ENCODE measurements around the gene ANKRD33.

The ANKRD33 gene

GRCh38 chr12:51901881-51902280 is 14.0 kb downstream of the ANKRD33 start:
- DNase-seq (ENCODE audit: low read depth) = no peak

GRCh38 chr12:51904951-51905470 is 17.1 kb downstream of the ANKRD33 start:
- DNase-seq (ENCODE audit: low read depth) = peak; percentile 79

GRCh38 chr12:51905471-51906429 is 17.8 kb downstream of the ANKRD33 start:
- peak; percentile 56 for DNase-seq (ENCODE audit: low read depth)

- DNase-seq (ENCODE audit: low read depth) = no peak
These were observed 18.7 kb downstream of the ANKRD33 start for GRCh38 chr12:51906430-51907082.

- DNase-seq (ENCODE audit: low read depth) = no peak
These were observed 19.4 kb downstream of the ANKRD33 start, which contains the start of gene ACVRL1 for GRCh38 chr12:51907083-51907855. Gene ACVRL1, plus strand, starts transcription at chr12:51907504. Its CDS starts 4,971 bp downstream, at chr12:51912475.

- no peak for DNase-seq (ENCODE audit: low read depth)
These were observed 20.0 kb downstream of the ANKRD33 start for GRCh38 chr12:51907856-51908425.

- no peak for DNase-seq (ENCODE audit: low read depth)
These were observed 21.1 kb downstream of the ANKRD33 start for GRCh38 chr12:51908876-51909592.

GRCh38 chr12:51910168-51910567 is 22.3 kb downstream of the ANKRD33 start:
- no peak for DNase-seq (ENCODE audit: low read depth)

GRCh38 chr12:51910691-51911090 is 22.8 kb downstream of the ANKRD33 start:
- no peak for DNase-seq (ENCODE audit: low read depth)

- DNase-seq (ENCODE audit: low read depth) = no peak
These were observed 23.4 kb downstream of the ANKRD33 start for GRCh38 chr12:51911307-51911706.

GRCh38 chr12:51911788-51912711 is 24.1 kb downstream of the ANKRD33 start:
- DNase-seq (ENCODE audit: low read depth) = no peak

GRCh38 chr12:51913071-51914033 is 25.4 kb downstream of the ANKRD33 start:
- DNase-seq (ENCODE audit: low read depth) = no peak

- DNase-seq (ENCODE audit: low read depth) = no peak
These were observed 26.4 kb downstream of the ANKRD33 start for GRCh38 chr12:51914034-51914923.

GRCh38 chr12:51915003-51915625 is 27.2 kb downstream of the ANKRD33 start:
- DNase-seq (ENCODE audit: low read depth) = no peak

GRCh38 chr12:51915951-51916350 is 28.0 kb downstream of the ANKRD33 start:
- no peak for DNase-seq (ENCODE audit: low read depth)

GRCh38 chr12:51917041-51917590 is 29.2 kb downstream of the ANKRD33 start:
- DNase-seq (ENCODE audit: low read depth) = no peak

Measured in GM04504 (cell line).